CD4-positive, alpha-beta T cell treated with Interleukin-2 at 100 ng/mL for 4 hours (primary cell): ENCODE measurements around the gene DNAJC8.

Experiments used
- DNase-seq: peaks from one replicate; pipeline ENCODE4 v3.0.0-alpha.2; 2020; ENCODE audit warnings: low spot score

The DNAJC8 gene

DNA sequence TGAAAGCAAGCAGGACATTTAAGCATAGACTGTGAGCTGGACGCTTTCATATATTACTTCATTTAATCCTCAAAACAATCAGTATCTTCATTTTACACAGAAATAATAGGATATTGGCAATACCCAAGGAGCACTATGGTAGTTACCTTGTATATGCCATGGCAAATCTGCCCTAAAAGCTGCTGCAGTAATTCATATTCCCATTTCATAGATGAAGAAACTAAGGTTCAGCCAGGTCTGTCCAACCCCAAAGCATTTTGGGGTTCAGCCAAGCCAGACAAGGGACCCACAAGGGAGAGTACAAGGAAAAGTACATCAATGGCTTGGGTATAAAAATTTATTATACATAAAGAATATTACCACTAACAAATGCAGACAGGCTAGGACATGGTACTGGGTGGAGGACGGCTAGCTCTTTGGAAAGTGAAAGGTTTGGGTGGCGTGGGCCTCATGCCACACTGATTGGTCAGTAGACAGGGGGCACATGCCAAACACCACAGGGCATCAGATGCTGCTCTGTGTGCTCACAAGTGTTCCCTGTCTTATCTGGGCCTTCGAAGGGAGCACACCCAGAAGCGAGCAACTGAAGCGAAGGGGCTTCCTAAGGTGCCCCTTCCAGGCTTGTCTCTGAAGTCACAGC, 32.5 kb downstream of the DNAJC8 start:
- no peak for DNase-seq

- peak; percentile 66 for DNase-seq
These were observed 33.2 kb downstream of the DNAJC8 start for GRCh38 chr1:28199328-28200233.

- no peak for DNase-seq
These were observed 35.0 kb downstream of the DNAJC8 start for GRCh38 chr1:28197682-28198415.

DNA sequence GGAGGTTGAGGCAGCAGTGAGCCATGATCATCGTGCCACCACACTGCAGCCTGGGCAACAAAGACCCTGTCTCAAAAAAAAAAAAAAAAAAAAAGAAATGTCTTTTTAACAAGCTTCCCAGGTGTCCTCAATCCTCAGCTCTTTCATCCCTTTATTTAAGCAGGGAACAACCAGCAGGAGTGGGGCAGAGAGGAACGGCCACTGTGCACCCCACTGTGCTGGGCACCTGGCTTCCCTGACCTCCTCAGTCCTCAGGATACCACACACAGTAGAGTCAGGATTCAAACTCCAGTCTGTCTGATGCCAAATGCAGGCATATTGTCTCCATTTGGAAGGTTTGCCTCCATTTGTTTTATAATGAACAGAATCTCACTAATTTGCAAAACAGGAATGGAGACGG, 36.5 kb downstream of the DNAJC8 start:
- DNase-seq = no peak

- DNase-seq = no peak
These were observed 37.0 kb downstream of the DNAJC8 start for GRCh38 chr1:28195780-28196179.

- DNase-seq = no peak
These were observed 38.3 kb downstream of the DNAJC8 start for GRCh38 chr1:28194326-28195035.

DNA sequence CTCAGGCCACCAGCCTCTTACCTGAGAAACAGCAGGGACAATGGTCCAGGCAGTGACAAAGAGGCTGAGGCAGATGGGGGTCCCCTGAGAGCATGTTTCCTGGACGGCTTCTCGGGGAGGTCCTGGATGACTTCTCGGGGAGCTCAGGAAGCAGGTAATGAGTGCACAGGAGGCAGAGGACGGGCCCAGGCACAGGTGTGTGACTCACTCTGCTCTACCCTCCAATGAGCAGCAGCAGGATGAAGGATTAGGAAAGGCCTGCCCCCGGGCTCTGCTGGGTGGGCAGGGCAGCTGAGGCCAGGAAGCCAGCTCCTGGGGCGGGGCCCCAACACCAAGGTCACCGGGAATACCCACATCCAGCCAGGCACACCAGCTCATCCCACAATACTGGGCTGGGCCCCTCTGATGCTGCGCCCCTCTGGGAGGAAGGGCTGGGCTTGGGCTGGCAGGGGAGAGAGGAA, 39.1 kb downstream of the DNAJC8 start:
- no peak for DNase-seq

GRCh38 chr1:28190996-28191645, 41.7 kb downstream of the DNAJC8 start:
- DNase-seq = no peak

GRCh38 chr1:28190337-28190979, 42.4 kb downstream of the DNAJC8 start:
- no peak for DNase-seq

DNA sequence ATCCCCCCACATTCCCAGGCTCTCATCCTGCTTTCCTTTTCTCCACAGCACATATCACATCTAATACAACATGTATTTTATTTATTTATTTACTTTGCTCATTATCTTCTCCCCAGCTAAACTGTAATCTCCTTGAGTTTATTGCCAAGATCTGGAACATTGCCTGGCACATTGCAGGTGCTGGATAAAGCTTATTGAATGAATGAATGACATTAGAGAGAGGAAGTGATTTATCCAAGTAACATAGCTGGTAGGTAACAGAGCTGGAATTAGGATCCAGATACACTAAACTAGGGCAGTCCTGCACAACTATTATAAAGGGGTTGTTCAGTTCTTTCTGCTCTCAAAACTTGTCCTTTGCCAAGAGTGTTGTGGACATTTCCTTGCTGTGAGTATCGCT, 47.8 kb downstream of the DNAJC8 start:
- DNase-seq = no peak

DNA sequence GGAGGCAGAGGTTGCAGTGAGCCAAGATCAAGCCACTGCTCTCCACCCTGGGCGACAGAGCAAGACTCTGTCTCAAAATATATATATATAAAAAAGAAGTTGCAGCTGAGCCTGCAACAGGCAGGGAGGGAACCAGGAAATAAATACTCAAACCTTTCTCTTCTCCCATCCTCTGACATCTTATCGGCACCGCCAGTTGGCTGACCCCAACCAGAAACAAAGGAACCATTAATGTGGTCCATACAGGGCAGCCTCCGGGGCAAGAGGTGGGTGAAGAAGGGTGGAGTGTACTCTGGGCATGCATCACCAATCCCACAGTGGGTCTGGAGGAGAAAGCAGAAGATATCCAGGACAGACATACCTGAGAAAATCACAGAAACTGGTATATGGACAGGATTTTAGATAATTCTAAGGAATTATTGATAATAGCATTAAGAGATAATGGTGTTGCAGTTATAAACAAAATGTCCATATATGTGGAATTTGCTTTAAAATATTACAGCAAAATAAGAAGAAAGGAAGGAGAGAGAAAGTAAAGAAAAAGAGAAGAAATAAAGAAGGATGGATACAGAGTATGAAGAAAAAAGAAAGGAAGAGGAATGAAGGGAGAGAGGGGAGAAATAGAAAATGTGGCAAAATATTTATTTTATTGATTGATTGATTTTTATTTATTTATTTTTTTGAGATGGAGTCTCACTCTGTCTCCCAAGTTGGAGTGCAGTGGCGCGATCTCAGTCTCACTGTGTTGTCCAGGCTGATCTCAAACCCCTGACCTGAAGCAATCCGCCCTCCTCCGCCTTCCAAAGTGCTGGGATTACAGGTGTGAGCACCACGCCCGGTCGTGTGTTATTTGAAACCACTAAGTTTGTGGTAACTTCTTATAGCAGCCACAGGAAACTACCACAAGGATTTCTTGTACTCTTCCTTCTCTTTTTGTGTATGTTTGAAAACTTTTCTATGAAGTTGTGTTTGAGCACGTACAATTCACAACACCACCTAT, 52.2 kb downstream of the DNAJC8 start:
- no peak for DNase-seq

GRCh38 chr1:28178690-28179485, 53.9 kb downstream of the DNAJC8 start:
- no peak for DNase-seq

DNA sequence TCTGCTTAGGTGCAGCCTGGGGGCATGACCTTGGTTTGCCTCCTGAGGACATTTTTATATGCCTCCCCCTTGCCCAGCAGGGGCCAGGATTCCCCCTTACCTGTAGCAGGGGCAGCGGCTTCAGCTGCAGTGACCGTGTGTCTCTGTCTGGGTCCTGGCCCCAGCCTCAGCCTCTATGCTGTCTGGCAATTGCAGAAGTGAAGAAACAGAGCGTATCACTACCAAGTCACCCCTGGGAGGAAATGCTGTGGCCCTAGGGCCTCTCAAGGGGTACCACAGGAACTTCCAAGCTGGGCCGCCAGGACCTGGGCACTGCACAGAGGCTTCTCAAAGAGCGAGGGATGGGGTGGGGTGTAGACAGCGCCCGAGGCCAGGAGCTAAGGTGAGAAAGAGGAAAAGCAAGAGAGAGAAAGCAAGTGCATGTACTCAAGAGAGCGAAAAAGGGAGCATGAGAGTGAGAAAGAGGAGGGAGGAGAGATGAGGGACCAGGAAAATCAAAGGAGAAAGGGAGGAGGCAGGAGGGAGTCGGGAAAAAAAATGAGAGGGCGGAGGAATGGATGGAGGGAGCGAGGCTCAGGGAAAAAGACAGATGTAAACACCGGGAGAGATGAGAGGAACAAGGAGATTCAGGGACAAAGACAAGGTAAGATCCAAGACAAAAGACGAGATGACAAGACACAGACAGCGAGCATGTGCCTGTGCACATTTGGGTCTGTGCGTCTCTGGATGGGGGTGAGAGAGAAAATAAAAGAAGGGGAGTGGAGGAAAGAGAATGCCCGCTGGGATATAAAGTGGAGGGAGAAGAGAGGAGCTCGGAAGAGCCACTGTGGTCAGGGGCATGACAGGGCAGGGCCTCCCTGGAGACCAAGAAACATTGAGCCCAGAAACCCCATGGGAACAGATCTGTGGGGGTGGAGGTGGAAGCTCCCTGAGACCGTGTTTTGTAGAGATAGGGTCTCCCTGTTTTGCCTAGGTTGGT, 56.0 kb downstream of the DNAJC8 start, which contains the start of gene PTAFR:
TSS of gene PTAFR (minus strand) at position 199 of the 979 bp plus-strand sequence. CDS start 25,669 bp downstream, outside the sequence.
- DNase-seq = no peak

- DNase-seq = no peak
These were observed 56.8 kb downstream of the DNAJC8 start for GRCh38 chr1:28175955-28176485.

- DNase-seq = no peak
These were observed 58.9 kb downstream of the DNAJC8 start for GRCh38 chr1:28173980-28174297.

GRCh38 chr1:28173151-28173979, 59.5 kb downstream of the DNAJC8 start:
- DNase-seq = no peak
